NCI-H128 (cell line): Measurements from ENCODE around the gene IRX1.

Experiments used
- DNase-seq: peaks from one replicate; lab custom pipeline; 2025; ENCODE audit not compliant: unreplicated experiment; lab: John Stamatoyannopoulos, UW

The IRX1 gene

GRCh38 chr5:3600106-3601060 lies 4.8 kb downstream of the IRX1 start:
- DNase-seq: no peak

GRCh38 chr5:3601061-3601710 lies 5.6 kb downstream of the IRX1 start:
- DNase-seq: no peak

- no peak for DNase-seq
These were observed 6.5 kb downstream of the IRX1 start for GRCh38 chr5:3601911-3602782.

- no peak for DNase-seq
These were observed 7.3 kb downstream of the IRX1 start for GRCh38 chr5:3602785-3603502.

- DNase-seq: no peak
These were observed 8.9 kb downstream of the IRX1 start for GRCh38 chr5:3604501-3604900.

- no peak for DNase-seq
These were observed 9.8 kb downstream of the IRX1 start for GRCh38 chr5:3605298-3606010.

- DNase-seq: no peak
These were observed 10.6 kb downstream of the IRX1 start for GRCh38 chr5:3606121-3606831.

- DNase-seq: no peak
These were observed 12.0 kb downstream of the IRX1 start for GRCh38 chr5:3607541-3608181.

- no peak for DNase-seq
These were observed 13.6 kb downstream of the IRX1 start for GRCh38 chr5:3609120-3609681.

- no peak for DNase-seq
These were observed 17.0 kb downstream of the IRX1 start for GRCh38 chr5:3612591-3613042.

- no peak for DNase-seq
These were observed 18.1 kb downstream of the IRX1 start for GRCh38 chr5:3613726-3614125.

- DNase-seq: no peak
These were observed 19.6 kb downstream of the IRX1 start for GRCh38 chr5:3615217-3615616.

GRCh38 chr5:3615829-3616228 lies 20.2 kb downstream of the IRX1 start:
- no peak for DNase-seq

GRCh38 chr5:3619579-3619978 lies 23.9 kb downstream of the IRX1 start:
- DNase-seq: no peak

GRCh38 chr5:3622961-3623360 lies 27.3 kb downstream of the IRX1 start:
- DNase-seq: no peak

- DNase-seq: no peak
These were observed 30.0 kb downstream of the IRX1 start for GRCh38 chr5:3625626-3626025.

GRCh38 chr5:3634061-3634460 lies 38.4 kb downstream of the IRX1 start:
- DNase-seq: no peak

- DNase-seq: no peak
These were observed 43.5 kb downstream of the IRX1 start for GRCh38 chr5:3639175-3639574.

GRCh38 chr5:3642231-3642630 lies 46.6 kb downstream of the IRX1 start:
- no peak for DNase-seq
